ENCODE measurements around the gene POLDIP2. TPM values are rescaled to one million over a fixed set of nuclear protein-coding genes. Genes with fewer than 3 reads are reported as not detected.

Gene POLDIP2
- total and polyA plus RNA-seq, 2 of the 13 experiments (the other 11 are each of a cell fraction or from before 2014, with no cell fraction given): 85.9 to 114 TPM

DNA sequence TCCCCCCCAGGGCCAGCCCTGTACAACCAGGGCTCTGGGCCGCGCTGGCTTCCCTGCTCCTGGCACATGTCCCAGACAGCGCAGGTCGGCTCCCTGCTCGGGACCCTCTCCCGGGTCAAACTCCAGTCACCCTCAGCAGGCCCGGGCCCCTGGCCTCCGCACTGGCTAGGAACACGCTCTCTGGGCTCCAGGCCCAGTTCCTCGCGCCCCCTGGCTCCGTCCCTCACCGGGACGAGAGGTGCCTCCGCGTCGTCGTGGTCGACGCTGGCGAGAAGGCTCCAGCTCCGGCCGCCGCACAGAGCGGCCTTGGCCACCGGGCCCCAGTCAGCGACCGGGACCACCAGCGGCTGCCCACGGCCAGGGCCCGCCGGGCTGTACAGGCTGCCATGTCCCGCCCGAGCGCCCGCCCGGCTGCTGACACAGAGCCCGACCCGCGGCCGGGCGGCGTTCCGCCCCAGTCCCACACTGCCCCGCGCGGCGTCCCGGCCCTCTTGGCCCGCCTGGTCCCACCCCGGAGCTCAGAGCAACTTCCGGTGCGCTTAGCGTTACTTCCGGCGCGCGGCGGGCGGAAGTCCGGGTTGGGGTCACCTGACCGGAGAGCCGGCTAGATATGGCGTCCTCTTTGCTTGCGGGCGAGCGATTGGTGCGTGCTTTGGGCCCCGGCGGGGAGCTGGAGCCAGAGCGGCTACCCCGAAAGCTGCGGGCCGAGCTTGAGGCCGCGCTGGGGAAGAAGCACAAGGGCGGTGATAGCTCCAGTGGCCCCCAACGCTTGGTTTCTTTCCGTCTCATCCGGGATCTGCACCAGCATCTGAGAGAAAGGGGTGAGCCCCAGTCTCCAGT lies at the start of gene POLDIP2 (continued):
- no peak for TF ChIP-seq TRIM22 (IDR thresholded peaks at IDR 0.05)
- TF ChIP-seq ZNF446 (CRISPR knock-in tag; IDR thresholded peaks at IDR 0.05): peak; percentile 76
- TF ChIP-seq, protein P1, sequence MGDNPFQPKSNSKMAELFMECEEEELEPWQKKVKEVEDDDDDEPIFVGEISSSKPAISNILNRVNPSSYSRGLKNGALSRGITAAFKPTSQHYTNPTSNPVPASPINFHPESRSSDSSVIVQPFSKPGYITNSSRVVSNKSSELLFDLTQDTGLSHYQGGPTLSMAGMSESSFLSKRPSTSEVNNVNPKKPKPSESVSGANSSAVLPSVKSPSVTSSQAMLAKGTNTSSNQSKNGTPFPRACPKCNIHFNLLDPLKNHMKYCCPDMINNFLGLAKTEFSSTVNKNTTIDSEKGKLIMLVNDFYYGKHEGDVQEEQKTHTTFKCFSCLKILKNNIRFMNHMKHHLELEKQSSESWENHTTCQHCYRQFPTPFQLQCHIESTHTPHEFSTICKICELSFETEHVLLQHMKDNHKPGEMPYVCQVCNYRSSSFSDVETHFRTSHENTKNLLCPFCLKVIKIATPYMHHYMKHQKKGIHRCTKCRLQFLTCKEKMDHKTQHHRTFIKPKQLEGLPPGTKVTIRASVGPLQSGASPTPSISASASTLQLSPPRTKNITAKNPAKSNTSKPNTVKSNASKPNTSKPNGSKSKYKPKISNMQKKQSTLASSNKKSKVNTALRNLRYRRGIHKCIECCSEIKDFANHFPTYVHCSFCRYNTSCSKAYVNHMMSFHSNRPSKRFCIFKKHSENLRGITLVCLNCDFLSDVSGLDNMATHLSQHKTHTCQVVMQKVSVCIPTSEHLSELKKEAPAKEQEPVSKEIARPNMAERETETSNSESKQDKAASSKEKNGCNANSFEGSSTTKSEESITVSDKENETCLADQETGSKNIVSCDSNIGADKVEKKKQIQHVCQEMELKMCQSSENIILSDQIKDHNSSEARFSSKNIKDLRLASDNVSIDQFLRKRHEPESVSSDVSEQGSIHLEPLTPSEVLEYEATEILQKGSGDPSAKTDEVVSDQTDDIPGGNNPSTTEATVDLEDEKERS (CRISPR knock-in tag; IDR thresholded peaks at IDR 0.05): no peak
- TF ChIP-seq ZNF83 (CRISPR knock-in tag; IDR thresholded peaks at IDR 0.05; ENCODE audit: borderline replicate concordance): no peak; the same call in 1 of the 2 replicates
- TF ChIP-seq, protein P2, sequence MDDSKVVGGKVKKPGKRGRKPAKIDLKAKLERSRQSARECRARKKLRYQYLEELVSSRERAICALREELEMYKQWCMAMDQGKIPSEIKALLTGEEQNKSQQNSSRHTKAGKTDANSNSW (CRISPR knock-in tag; IDR thresholded peaks at IDR 0.05; ENCODE audit: borderline replicate concordance): no peak

- Histone ChIP-seq H3K79me2 (ENCODE audit: insufficient read depth, low read length) (peaks cover 13% of the 10 kb centered on the region), H3K9me3 (ENCODE audit: low read length) (no peaks in the 10 kb centered on the region), H3K4me3 (replicated peaks in 1 of 3; ENCODE audit: insufficient read depth in 1 of 3, low read depth in 2 of 3, low read length in 3 of 3) (peak overlapping the region; percentile 68 to 84 (median 76); a peak in 5 of 6 replicates), H3K27ac (ENCODE audit: extremely low read length, insufficient read depth, low read length) (peak overlapping the region; percentile 67), H3K4me2 (ENCODE audit: low read depth, low read length) (peak overlapping the region; percentile 97), H3K9ac (ENCODE audit: insufficient read depth, low read depth, low read length) (peak overlapping the region; percentile 79; the same call in 1 of the 2 replicates), H2AFZ (ENCODE audit: low read length) (no peak overlapping the region), H4K20me1 (ENCODE audit: insufficient read depth, low read length) (no peaks in the 10 kb centered on the region), H3K4me1 (ENCODE audit: insufficient read depth, low read length) (peaks cover 27% of the 10 kb centered on the region), H3K27me3 (ENCODE audit: control insufficient read depth in 1 of 2, insufficient read depth in 2 of 2, low read length in 2 of 2) (no peaks in the 10 kb centered on the region; a peak in 1 of 5 replicates), H3K36me3 (replicated peaks in 1 of 2; ENCODE audit: control insufficient read depth in 1 of 2, insufficient read depth in 2 of 2, low read length in 2 of 2) (peaks cover 9 to 23% of the 10 kb centered on the region in 2 experiments)
- intact Hi-C loops (cut with micrococcal nuclease; ENCODE audit: unreplicated experiment): no loop called here
- CTCF ChIA-PET (ENCODE audit: low intra/inter-chr PET ratio, low total read pairs): interaction anchor here (1.3 kb wide), 1 partner anchor 10 kb away, joined by 4 read pairs; no protein-coding TSS in a partner anchor
- no peak for DNase-seq (ENCODE audit: low spot score)
- BruUV-seq (replicated peaks): TSS peak; percentile 69
- 0 out of 2 replicates have a peak, but pooled peaks have one; percentile 13 for TF ChIP-seq ZNF556 (CRISPR knock-in tag; IDR thresholded peaks at IDR 0.05; ENCODE audit: borderline replicate concordance)
- no peak for TF ChIP-seq IRF1 (CRISPR knock-in tag; IDR thresholded peaks at IDR 0.05; ENCODE audit: low read depth)
- 0 out of 2 replicates have a peak, but pooled peaks have one; percentile 35 for TF ChIP-seq ZSCAN29 (CRISPR knock-in tag; conservative IDR thresholded peaks at IDR 0.05)
- peak; percentile 70 for TF ChIP-seq ZNF629 (CRISPR knock-in tag; conservative IDR thresholded peaks at IDR 0.05)
- peak; percentile 9; the same call in 1 of the 2 replicates for TF ChIP-seq ARNTL (CRISPR knock-in tag; IDR thresholded peaks at IDR 0.05)
- TF ChIP-seq ZC3H13 (CRISPR knock-in tag; IDR thresholded peaks at IDR 0.05): no peak
- no peak for TF ChIP-seq ZNF720 (CRISPR knock-in tag; IDR thresholded peaks at IDR 0.05)
- TF ChIP-seq ZMYM3 (CRISPR knock-in tag; IDR thresholded peaks at IDR 0.05): peak; percentile 31; the same call in 1 of the 2 replicates
- TF ChIP-seq ADNP (CRISPR knock-in tag; IDR thresholded peaks at IDR 0.05): no peak
- TF ChIP-seq ZMYM2 (CRISPR knock-in tag; IDR thresholded peaks at IDR 0.05): no peak
- in situ Hi-C loops (cut with HindIII; ENCODE audit: extremely low pct_ligation_motif_present, low pct_unique_long_range_greater_than_20kb): no loop called here
- no peak for ATAC-seq
- 76% methylated on average over 8 of the region's 9 CpGs for WGBS (ENCODE audit: low lambda C conversion rate)
- FAIRE-seq: no peak
- POLR2A ChIA-PET: interaction anchor here (0.8 to 3.4 kb wide), 7 partner anchors 8 to 165 kb away, joined by 3 to 122 read pairs (median 22); partner anchors contain the start of genes PIGS, POLDIP2, SARM1 and SEBOX
Observed at GRCh38 chr17:28406473-28406814, 49.1 kb upstream of the POLDIP2 start.
